OCI-LY3 (cell line): ENCODE data around the gene ANKRD13D.

Experiments
- EZH2phosphoT487 ChIP-seq: fragments of 200-600 bp; shearing (Covaris generic); IDR thresholded peaks from 2 replicates; pipeline ENCODE4 v1.6.1; 2018; ENCODE audit warnings: antibody characterized with exemption, mixed run types, low read depth
- TF ChIP-seq, protein P1 (sequence below): fragments of 200-600, 300-600 bp; sonication (generic); IDR thresholded peaks from 2 replicates; pipeline ENCODE4 v1.5.1; 2014; ENCODE audit warnings: antibody characterized with exemption, low read length, low read depth

DNA sequence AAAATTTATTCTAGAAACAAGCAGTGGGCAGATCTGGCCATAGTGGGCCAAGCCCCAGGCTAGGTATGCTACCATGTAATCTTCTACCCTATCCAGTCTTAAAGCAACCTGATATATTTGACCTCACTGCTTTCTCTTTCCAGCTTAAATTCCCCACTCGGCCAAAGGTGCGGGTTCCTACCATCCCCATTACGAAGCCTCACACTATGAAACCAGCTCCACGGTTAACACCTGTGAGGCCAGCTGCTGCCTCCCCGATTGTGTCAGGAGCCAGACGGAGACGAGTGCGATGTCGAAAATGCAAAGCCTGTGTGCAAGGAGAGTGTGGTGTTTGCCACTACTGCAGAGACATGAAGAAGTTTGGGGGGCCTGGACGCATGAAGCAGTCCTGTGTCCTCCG is 44.1 kb upstream of the ANKRD13D start:
- TF ChIP-seq, protein P1, sequence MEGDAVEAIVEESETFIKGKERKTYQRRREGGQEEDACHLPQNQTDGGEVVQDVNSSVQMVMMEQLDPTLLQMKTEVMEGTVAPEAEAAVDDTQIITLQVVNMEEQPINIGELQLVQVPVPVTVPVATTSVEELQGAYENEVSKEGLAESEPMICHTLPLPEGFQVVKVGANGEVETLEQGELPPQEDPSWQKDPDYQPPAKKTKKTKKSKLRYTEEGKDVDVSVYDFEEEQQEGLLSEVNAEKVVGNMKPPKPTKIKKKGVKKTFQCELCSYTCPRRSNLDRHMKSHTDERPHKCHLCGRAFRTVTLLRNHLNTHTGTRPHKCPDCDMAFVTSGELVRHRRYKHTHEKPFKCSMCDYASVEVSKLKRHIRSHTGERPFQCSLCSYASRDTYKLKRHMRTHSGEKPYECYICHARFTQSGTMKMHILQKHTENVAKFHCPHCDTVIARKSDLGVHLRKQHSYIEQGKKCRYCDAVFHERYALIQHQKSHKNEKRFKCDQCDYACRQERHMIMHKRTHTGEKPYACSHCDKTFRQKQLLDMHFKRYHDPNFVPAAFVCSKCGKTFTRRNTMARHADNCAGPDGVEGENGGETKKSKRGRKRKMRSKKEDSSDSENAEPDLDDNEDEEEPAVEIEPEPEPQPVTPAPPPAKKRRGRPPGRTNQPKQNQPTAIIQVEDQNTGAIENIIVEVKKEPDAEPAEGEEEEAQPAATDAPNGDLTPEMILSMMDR, result no peak
- no peak for TF ChIP-seq EZH2phosphoT487
